ENCODE results near the gene GANAB. TPM values are rescaled to one million over a fixed set of nuclear protein-coding genes. Genes with fewer than 3 reads are reported as not detected.

The GANAB gene
- total and polyA plus RNA-seq, 2 of the 13 experiments (the other 11 are each of a cell fraction or from before 2014, with no cell fraction given), result 99.5 to 234 TPM

- TF ChIP-seq MLXIP (CRISPR knock-in tag; IDR thresholded peaks at IDR 0.05; ENCODE audit: borderline replicate concordance) (no peak), ZNF180 (CRISPR knock-in tag; IDR thresholded peaks at IDR 0.05; ENCODE audit: borderline replicate concordance, low read depth) (0 out of 2 replicates have a peak, but pooled peaks have one; percentile 65), ZNF878 (CRISPR knock-in tag; IDR thresholded peaks at IDR 0.05) (no peak), NBN (conservative IDR thresholded peaks at IDR 0.05) (no peak), ZNF207 (IDR thresholded peaks at IDR 0.05; ENCODE audit: borderline replicate concordance) (no peak), HNRNPK (IDR thresholded peaks at IDR 0.05; ENCODE audit: low read depth, low read length, poor library complexity, severe bottlenecking) (no peak), GLI4 (CRISPR knock-in tag; IDR thresholded peaks at IDR 0.05; ENCODE audit: borderline replicate concordance) (no peak), MIER2 (CRISPR knock-in tag; IDR thresholded peaks at IDR 0.05) (no peak), FOXA1 (IDR thresholded peaks at IDR 0.05) (no peak), FOXA1 (CRISPR knock-in tag; IDR thresholded peaks at IDR 0.05) (no peak), ZBTB33 (CRISPR knock-in tag; IDR thresholded peaks at IDR 0.05) (no peak), ZNF546 (CRISPR knock-in tag; conservative IDR thresholded peaks at IDR 0.05) (no peak), FIP1L1 (IDR thresholded peaks at IDR 0.05; ENCODE audit: borderline replicate concordance, insufficient read depth, low read depth, low read length) (peak; percentile 93; the same call in 1 of the 2 replicates), RELA (CRISPR knock-in tag; IDR thresholded peaks at IDR 0.05) (no peak), MAFK (conservative IDR thresholded peaks at IDR 0.05 in 1 of 2, IDR thresholded peaks at IDR 0.05 in 1 of 2; ENCODE audit: low read length in 2 of 2) (peak in 1 of 2 experiments; percentile 47; a peak in 1 of 4 replicates), ZNF691 (CRISPR knock-in tag; IDR thresholded peaks at IDR 0.05; ENCODE audit: borderline replicate concordance, low read depth) (peak; percentile 20; the same call in 1 of the 2 replicates), SMYD3 (CRISPR knock-in tag; IDR thresholded peaks at IDR 0.05) (no peak), ATF6 (CRISPR knock-in tag; conservative IDR thresholded peaks at IDR 0.05) (no peak), MTA3 (CRISPR knock-in tag; IDR thresholded peaks at IDR 0.05) (no peak), BCL3 (CRISPR knock-in tag; IDR thresholded peaks at IDR 0.05) (no peak; the same call in 1 of the 2 replicates)
Measured at GRCh38 chr11:62671608-62672389, 25.4 kb upstream of the GANAB start, which contains the start of the genes LBHD1 and UQCC3 (continued).
